ENCODE measurements around the gene MGAT4A.

- no peak for TF ChIP-seq JUNB (IDR thresholded peaks at IDR 0.05)
- TF ChIP-seq CBX2 (IDR thresholded peaks at IDR 0.05; ENCODE audit: borderline replicate concordance, low read depth): no peak
- TF ChIP-seq ELK1 (IDR thresholded peaks at IDR 0.05; ENCODE audit: low read depth, low read length): no peak
- TF ChIP-seq POLR2A (IDR thresholded peaks at IDR 0.05; ENCODE audit: low read length): no peak
- no peak for TF ChIP-seq CTCF (IDR thresholded peaks at IDR 0.05)
- no peak for TF ChIP-seq USF2 (IDR thresholded peaks at IDR 0.05)
- no peak for TF ChIP-seq MYC (IDR thresholded peaks at IDR 0.05; ENCODE audit: borderline replicate concordance, low read length)
- TF ChIP-seq HDAC2 (IDR thresholded peaks at IDR 0.05): no peak
- TF ChIP-seq POLR2AphosphoS2 (conservative IDR thresholded peaks at IDR 0.05; ENCODE audit: low read length): no peak
- TF ChIP-seq CHD2 (IDR thresholded peaks at IDR 0.05; ENCODE audit: low read length, partially characterized antibody): no peak
- TF ChIP-seq CEBPB (IDR thresholded peaks at IDR 0.05): no peak
- no peak for TF ChIP-seq NR3C1 (IDR thresholded peaks at IDR 0.05)
- no peak for TF ChIP-seq RNF2 (IDR thresholded peaks at IDR 0.05; ENCODE audit: borderline replicate concordance, low read depth)
- no peak for TF ChIP-seq RCOR1 (IDR thresholded peaks at IDR 0.05; ENCODE audit: low read depth, low read length)
Observed at GRCh38 chr2:98773169-98773568, 42.2 kb upstream of the MGAT4A start.

Data from A549 (cell line).